ENCODE results near the gene NDUFC1. TPM values are rescaled to one million over a fixed set of nuclear protein-coding genes. Genes with fewer than 3 reads are reported as not detected.

The NDUFC1 gene
- total and polyA plus RNA-seq, 9 of the 15 experiments (the other 6 are each of a cell fraction or from before 2014, with no cell fraction given) = 58.9 to 378 (median 120) TPM

GRCh38 chr4:139245590-139245989, 56.7 kb downstream of the NDUFC1 start:
- ATAC-seq (no peak), DNase-seq (ENCODE audit: extremely low read depth in 1 of 4, low spot score in 3 of 4) (no peak), FAIRE-seq (no peak)
- Histone ChIP-seq H3K27me3 (ENCODE audit: control insufficient read depth in 2 of 2, insufficient read depth in 2 of 2, low read length in 2 of 2) (no peaks in the 10 kb centered on the region), H3K36me3 (ENCODE audit: control insufficient read depth, insufficient read depth, low read length) (no peaks in the 10 kb centered on the region), H3K4me1 (replicated peaks in 1 of 2; ENCODE audit: control insufficient read depth in 2 of 2, insufficient read depth in 2 of 2, low read length in 2 of 2) (no peaks in the 10 kb centered on the region; a peak in 2 of 5 replicates), H3K27ac (ENCODE audit: extremely low read depth, low read depth, low read length) (no peak overlapping the region), H3K4me3 (no peak overlapping the region), H4K20me1 (replicated peaks; ENCODE audit: control insufficient read depth, insufficient read depth, low read length) (no peaks in the 10 kb centered on the region), H3K4me2 (ENCODE audit: insufficient read depth, low read length) (no peak overlapping the region), H2AFZ (ENCODE audit: low read depth, low read length) (no peak overlapping the region), H3K9me3 (replicated peaks; ENCODE audit: control insufficient read depth, insufficient read depth, low read depth, low read length) (no peaks in the 10 kb centered on the region), H3K79me2 (ENCODE audit: control insufficient read depth, insufficient read depth, low read length) (no peaks in the 10 kb centered on the region), H3K9ac (ENCODE audit: insufficient read depth in 1 of 2, low read depth in 2 of 2, low read length in 2 of 2) (no peak overlapping the region), H3K9me1 (ENCODE audit: control insufficient read depth, insufficient read depth, low read length) (no peaks in the 10 kb centered on the region)
- ChIA-PET POLR2A (no interaction called here), CTCF (ENCODE audit: low intra/inter-chr PET ratio) (no interaction called here)
- TF ChIP-seq CC2D1A (IDR thresholded peaks at IDR 0.05) (no peak), POLR2AphosphoS2 (IDR thresholded peaks at IDR 0.05; ENCODE audit: low read length) (no peak), SREBF1 (IDR thresholded peaks at IDR 0.05; ENCODE audit: borderline replicate concordance, low read depth, low read length) (no peak), SRSF3 (IDR thresholded peaks at IDR 0.05; ENCODE audit: insufficient read depth, low read length) (no peak), GTF2A2 (tag; IDR thresholded peaks at IDR 0.05) (no peak), GTF2F1 (IDR thresholded peaks at IDR 0.05; ENCODE audit: low read depth, low read length) (no peak), PTRF (tag; IDR thresholded peaks at IDR 0.05) (no peak), NFYB (IDR thresholded peaks at IDR 0.05; ENCODE audit: extremely low read depth, insufficient read length) (no peak), EGR1 (conservative IDR thresholded peaks at IDR 0.05) (no peak)
- 55% methylated on average over 1 of the region's 1 CpG for WGBS (ENCODE audit: insufficient coverage, low coverage, missing lambda C conversion rate)
- in situ Hi-C loops (cut with MboI) (no loop called here), intact Hi-C loops (cut with micrococcal nuclease) (no loop called here)
- no TSS peak for BruUV-seq (replicated peaks)

Data from K562 (cell line).